A673 (cell line): ENCODE data around the gene ANKS1B.

Experiments
- EZH2 ChIP-seq: fragments of 200-600 bp; sonication (generic); IDR thresholded peaks from 2 replicates; pipeline ENCODE4 v1.6.1; 2017; ENCODE audit warnings: borderline replicate concordance, low read depth, mild to moderate bottlenecking, mixed read lengths, antibody characterized with exemption, low read length; ENCODE audit not compliant: poor library complexity, severe bottlenecking
- TF ChIP-seq, protein P1 (sequence below): fragments of 300-800, 200-600 bp; sonication (generic); conservative IDR thresholded peaks from 2 replicates; pipeline ENCODE4 v1.5.1; 2017; ENCODE audit warnings: low read depth, mild to moderate bottlenecking, antibody characterized with exemption, low read length, moderate library complexity, mixed read lengths

- TF ChIP-seq, protein P1, sequence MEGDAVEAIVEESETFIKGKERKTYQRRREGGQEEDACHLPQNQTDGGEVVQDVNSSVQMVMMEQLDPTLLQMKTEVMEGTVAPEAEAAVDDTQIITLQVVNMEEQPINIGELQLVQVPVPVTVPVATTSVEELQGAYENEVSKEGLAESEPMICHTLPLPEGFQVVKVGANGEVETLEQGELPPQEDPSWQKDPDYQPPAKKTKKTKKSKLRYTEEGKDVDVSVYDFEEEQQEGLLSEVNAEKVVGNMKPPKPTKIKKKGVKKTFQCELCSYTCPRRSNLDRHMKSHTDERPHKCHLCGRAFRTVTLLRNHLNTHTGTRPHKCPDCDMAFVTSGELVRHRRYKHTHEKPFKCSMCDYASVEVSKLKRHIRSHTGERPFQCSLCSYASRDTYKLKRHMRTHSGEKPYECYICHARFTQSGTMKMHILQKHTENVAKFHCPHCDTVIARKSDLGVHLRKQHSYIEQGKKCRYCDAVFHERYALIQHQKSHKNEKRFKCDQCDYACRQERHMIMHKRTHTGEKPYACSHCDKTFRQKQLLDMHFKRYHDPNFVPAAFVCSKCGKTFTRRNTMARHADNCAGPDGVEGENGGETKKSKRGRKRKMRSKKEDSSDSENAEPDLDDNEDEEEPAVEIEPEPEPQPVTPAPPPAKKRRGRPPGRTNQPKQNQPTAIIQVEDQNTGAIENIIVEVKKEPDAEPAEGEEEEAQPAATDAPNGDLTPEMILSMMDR = no peak
- TF ChIP-seq EZH2 = no peak
Measured at GRCh38 chr12:99066726-99067125, 918.0 kb downstream of the ANKS1B start.
